GM18498 (cell line): ENCODE results near the gene VPS72.

Experiments used
- ATAC-seq: cut with Tn5 transposase; IDR thresholded peaks from one replicate; pipeline ENCODE4 v1.9.1; 2021; ENCODE audit warnings: mild to moderate bottlenecking, moderate library complexity; ENCODE audit not compliant: unreplicated experiment

VPS72 gene

DNA sequence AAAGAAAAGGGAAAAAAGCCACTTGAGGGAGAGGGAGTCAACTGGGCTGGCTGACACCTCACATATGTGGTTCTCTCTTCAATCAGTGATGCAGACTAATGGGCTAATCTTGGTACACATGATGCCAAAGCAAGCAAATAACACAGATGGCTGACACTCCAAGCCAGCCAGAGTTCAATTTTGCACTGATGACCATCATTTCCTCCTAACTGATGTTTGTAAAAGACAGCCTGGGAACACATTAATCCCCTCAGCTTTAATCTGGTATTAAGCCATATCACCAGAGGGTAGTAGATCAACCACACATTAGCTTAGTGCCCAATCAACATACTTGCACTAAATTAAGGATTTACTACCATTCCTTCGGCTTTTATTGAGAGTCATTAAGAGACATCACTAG is 2.8 kb downstream of the VPS72 start:
- ATAC-seq: no peak

GRCh38 chr1:151184211-151184610 is 5.8 kb downstream of the VPS72 start:
- no peak for ATAC-seq

DNA sequence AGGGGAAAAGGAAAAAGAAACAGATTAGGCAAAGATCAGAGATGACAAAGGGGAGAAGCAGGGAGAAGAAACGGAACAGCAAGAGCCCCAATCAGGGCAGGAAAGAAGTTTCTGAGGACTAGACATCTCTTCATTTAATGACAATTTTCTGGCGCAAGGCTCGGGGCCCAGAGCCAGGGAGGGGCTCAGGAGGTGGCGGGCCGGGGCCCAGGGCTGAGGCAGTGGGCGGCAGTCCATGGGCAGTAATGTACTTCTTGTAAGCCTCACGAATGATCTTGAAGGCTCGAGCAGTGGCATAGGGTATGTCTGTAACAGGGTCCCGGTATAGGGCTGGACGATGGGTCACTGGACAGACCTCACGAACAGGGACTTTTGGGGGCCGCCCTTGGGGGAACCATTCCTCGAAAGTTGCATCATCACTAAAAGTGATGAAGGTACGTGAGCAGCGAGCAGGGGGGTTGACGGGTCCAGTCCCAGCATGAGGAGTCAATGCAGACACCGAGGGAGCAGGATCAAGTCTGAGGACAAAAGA is 13.4 kb downstream of the VPS72 start:
- no peak for ATAC-seq

- ATAC-seq: no peak
These were observed 14.1 kb downstream of the VPS72 start, which contains the start of gene TMOD4 for GRCh38 chr1:151175863-151176262. TMOD4 (minus strand) TSS chr1:151175981; CDS start chr1:151174875, 1,106 bp downstream.

GRCh38 chr1:151175041-151175741 is 14.8 kb downstream of the VPS72 start:
- no peak for ATAC-seq

- no peak for ATAC-seq
These were observed 18.8 kb downstream of the VPS72 start for GRCh38 chr1:151171190-151171589.

DNA sequence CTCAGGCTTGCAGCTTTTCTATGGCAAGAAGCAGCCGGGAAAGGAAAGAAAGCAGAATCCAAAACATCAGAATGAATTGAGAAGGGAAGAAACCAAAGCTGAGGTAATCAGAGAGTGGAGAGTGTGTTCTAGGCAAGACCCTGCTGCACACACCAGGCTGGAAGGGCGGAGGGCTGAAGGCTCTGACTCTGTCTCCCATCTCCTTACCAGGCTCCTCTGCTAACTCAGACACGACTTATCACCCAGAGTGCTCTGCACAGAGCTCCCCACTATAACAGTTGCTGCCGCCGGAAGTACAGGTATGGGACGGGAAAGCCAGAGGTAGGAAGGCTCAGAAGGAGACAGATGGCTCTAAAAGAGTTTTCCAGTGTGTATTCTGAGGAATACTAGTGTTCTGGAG is 22.9 kb downstream of the VPS72 start:
- no peak for ATAC-seq

DNA sequence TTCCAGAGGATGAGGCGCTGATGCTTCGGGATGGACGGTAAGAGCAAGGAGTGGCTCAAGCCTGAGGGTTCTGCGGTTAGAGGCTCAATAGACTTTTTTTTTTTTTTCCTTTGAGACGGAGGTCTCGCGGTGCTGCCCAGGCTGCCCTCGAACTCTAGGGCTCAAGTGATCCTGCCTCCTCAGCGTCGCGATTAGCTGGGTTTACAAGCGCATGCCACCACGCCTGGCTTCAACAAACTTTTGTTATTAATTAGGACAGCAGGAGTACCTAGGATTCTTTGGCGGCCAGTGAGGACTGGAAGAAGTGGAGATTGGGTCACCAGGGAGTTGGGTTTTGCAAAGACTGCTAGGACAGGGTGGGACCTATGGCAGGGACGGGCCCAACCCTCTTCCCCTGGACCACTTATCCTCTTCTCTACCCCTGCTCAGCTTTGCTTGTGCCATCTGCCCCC is 23.5 kb downstream of the VPS72 start:
- no peak for ATAC-seq

GRCh38 chr1:151165738-151166504 is 24.1 kb downstream of the VPS72 start, which contains the start of the genes LYSMD1 and SCNM1:
LYSMD1 (minus strand) TSS chr1:151165902; CDS start chr1:151165258, 644 bp downstream.
SCNM1 (plus strand) TSS chr1:151166144; CDS start chr1:151166153, 9 bp downstream.
- ATAC-seq: peak; percentile 91

- no peak for ATAC-seq
These were observed 24.7 kb downstream of the VPS72 start for GRCh38 chr1:151165281-151165737.

DNA sequence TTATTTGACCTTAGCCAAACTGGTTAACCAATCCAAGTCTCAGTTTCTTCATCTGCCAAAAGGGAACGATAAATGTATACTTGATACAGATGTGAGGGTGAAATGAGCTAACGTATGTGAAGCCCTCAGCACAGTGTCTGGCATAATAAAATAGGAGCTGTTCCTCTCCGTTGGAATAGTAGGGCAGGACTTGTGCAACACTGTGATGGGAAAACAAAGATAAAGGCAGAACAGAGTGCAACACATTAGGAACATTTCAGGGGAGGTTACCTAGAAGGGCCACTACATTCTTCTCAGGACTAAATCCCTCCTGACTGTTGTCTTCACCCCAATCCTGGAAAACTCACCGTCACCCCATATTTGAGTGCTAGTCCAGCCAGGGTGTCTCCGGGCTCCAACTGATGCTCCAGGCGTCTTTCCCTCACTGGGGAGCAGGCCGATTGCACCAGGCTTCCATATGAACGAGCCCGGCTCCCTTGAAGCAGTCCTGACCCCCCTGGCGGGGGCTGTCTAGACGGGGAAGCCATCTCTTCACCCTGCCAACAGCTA is 25.2 kb downstream of the VPS72 start:
- ATAC-seq: no peak

- ATAC-seq: no peak
These were observed 30.6 kb downstream of the VPS72 start for GRCh38 chr1:151159373-151159772.

DNA sequence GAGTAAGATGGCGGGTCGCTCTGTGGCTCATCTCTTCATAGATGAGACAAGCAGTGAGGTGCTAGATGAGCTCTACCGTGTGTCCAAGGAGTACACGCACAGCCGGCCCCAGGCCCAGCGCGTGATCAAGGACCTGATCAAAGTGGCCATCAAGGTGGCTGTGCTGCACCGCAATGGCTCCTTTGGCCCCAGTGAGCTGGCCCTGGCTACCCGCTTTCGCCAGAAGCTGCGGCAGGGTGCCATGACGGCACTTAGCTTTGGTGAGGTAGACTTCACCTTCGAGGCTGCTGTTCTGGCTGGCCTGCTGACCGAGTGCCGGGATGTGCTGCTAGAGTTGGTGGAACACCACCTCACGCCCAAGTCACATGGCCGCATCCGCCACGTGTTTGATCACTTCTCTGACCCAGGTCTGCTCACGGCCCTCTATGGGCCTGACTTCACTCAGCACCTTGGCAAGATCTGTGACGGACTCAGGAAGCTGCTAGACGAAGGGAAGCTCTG is 31.2 kb downstream of the VPS72 start:
- ATAC-seq: no peak

DNA sequence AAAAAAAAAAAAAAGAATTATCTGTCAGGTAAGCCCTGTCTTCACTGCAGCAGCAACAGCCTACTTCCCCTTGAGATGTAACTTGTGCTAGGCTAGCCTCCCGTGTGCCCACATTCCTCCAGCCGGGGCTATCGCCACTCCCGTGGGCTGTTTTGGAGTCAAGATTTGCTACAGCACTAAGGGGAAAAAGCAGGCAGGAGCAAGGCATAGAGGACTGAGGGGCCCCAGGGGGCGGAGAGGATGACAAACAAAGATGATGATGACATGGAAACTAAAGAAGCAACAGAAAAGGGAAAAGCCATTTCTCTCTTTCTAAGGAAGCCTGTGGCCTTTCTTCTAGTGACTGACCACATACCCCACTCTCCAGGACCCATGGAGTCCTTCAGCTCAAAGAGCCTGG is 31.7 kb downstream of the VPS72 start:
- ATAC-seq: no peak

DNA sequence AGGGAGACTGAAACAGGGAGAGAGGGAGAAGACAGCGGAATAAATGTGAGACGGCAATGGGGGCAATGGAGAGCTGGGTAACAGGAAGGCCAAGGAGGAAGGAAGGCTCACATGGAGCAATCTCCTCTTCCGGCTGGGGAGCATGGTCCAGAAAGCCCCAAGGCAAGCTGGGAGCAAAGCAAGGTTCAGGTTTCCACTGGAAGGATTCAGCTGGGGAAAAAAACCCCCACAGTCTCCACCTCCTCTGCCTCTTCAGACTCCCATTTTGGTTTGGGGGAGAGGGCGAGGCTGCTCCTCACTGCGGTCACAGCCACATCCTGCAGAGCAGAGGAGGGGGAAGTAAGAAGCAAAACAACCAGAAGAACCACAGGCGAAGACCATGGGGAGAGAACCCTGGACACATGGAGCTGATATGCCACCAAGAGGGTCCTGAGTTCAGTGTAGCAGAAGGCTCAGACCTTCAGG is 32.9 kb downstream of the VPS72 start:
- no peak for ATAC-seq

- peak; percentile 81 for ATAC-seq
These were observed 33.5 kb downstream of the VPS72 start, which contains the start of gene TNFAIP8L2 for GRCh38 chr1:151156515-151156819. TNFAIP8L2 (plus strand) TSS chr1:151156649; CDS start chr1:151158698, 2,049 bp downstream.

- no peak for ATAC-seq
These were observed 42.3 kb downstream of the VPS72 start for GRCh38 chr1:151147665-151148064.

DNA sequence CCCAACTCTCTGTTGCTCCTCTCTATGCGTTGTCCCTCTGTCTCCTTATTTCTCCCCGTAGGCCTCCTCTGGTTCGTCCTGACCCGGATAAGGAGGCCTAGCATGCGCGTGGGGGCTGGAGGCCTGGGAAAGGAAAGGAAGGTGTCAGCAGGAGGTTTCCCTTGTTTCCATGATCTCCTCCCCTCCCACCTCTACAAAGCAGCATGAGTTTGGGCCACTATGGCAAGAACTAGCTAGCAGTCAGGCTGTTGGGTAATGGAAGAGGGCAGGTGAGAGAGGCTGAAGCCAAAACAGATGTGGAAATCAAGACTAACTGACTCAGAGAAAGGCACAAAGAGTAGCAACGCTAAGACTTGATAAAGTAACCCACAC is 42.9 kb downstream of the VPS72 start:
- ATAC-seq: no peak

- ATAC-seq: peak; percentile 99
These were observed 43.4 kb downstream of the VPS72 start, which contains the start of gene SEMA6C for GRCh38 chr1:151146412-151147131. SEMA6C (minus strand) TSS chr1:151146631; CDS start chr1:151142621, 4,010 bp downstream.

GRCh38 chr1:151146072-151146411 is 44.0 kb downstream of the VPS72 start:
- ATAC-seq: peak; percentile 5
